ENCODE results near the gene ELOVL7. TPM values are rescaled to one million over a fixed set of nuclear protein-coding genes. Genes with fewer than 3 reads are reported as not detected.

Gene ELOVL7
- total and polyA plus RNA-seq, 2 experiments from 2014 or later = 15.2 to 41.8 TPM

- Histone ChIP-seq H3K4me2 (no peak overlapping the region), H3K9me3 (ENCODE audit: low read depth) (no peaks in the 10 kb centered on the region), H3K9me2 (replicated peaks; ENCODE audit: insufficient read depth) (no peaks in the 10 kb centered on the region), H3K27me3 (no peaks in the 10 kb centered on the region), H3K4me3 (no peak overlapping the region), H3K36me3 (replicated peaks; ENCODE audit: insufficient read depth, low read depth) (no peaks in the 10 kb centered on the region), H3K79me2 (peaks cover 10% of the 10 kb centered on the region), H3K27ac (no peak overlapping the region), H3K4me1 (ENCODE audit: insufficient read depth) (no peaks in the 10 kb centered on the region), H2AFZ (no peak overlapping the region), H4K20me1 (ENCODE audit: insufficient read depth, poor library complexity, severe bottlenecking) (no peaks in the 10 kb centered on the region)
- no peak for DNase-seq (ENCODE audit: low spot score)
- TF ChIP-seq CTCF (IDR thresholded peaks at IDR 0.05; ENCODE audit: poor library complexity) = no peak
- TF ChIP-seq EZH2 (IDR thresholded peaks at IDR 0.05; ENCODE audit: borderline replicate concordance) = no peak
- no peak for TF ChIP-seq EZH2phosphoT487 (IDR thresholded peaks at IDR 0.05; ENCODE audit: low read depth, severe bottlenecking, unreplicated experiment)
Measured at GRCh38 chr5:60826653-60827052, 17.4 kb downstream of the ELOVL7 start.

GRCh38 chr5:60823574-60823973 lies 20.5 kb downstream of the ELOVL7 start:
- Histone ChIP-seq H3K9me2 (replicated peaks; ENCODE audit: insufficient read depth) (no peaks in the 10 kb centered on the region), H2AFZ (no peak overlapping the region), H3K27me3 (no peaks in the 10 kb centered on the region), H3K4me3 (no peak overlapping the region), H3K79me2 (peaks cover 5% of the 10 kb centered on the region), H3K27ac (no peak overlapping the region), H4K20me1 (ENCODE audit: insufficient read depth, poor library complexity, severe bottlenecking) (no peaks in the 10 kb centered on the region), H3K36me3 (replicated peaks; ENCODE audit: insufficient read depth, low read depth) (no peaks in the 10 kb centered on the region), H3K9me3 (ENCODE audit: low read depth) (no peaks in the 10 kb centered on the region), H3K4me1 (ENCODE audit: insufficient read depth) (no peaks in the 10 kb centered on the region), H3K4me2 (no peak overlapping the region)
- WGBS (ENCODE audit: low lambda C conversion rate, missing lambda C conversion rate) = 83% methylated on average over 1 of the region's 1 CpG
- no peak for TF ChIP-seq CTCF (IDR thresholded peaks at IDR 0.05; ENCODE audit: poor library complexity)
- DNase-seq (ENCODE audit: low spot score) = no peak

GRCh38 chr5:60822285-60822556 lies 21.8 kb downstream of the ELOVL7 start:
- Histone ChIP-seq H4K20me1 (ENCODE audit: insufficient read depth, poor library complexity, severe bottlenecking) (no peaks in the 10 kb centered on the region), H3K27ac (no peak overlapping the region), H3K9me2 (replicated peaks; ENCODE audit: insufficient read depth) (no peaks in the 10 kb centered on the region), H3K4me2 (no peak overlapping the region), H2AFZ (no peak overlapping the region), H3K27me3 (no peaks in the 10 kb centered on the region), H3K36me3 (replicated peaks; ENCODE audit: insufficient read depth, low read depth) (no peaks in the 10 kb centered on the region), H3K4me1 (ENCODE audit: insufficient read depth) (no peaks in the 10 kb centered on the region), H3K79me2 (peaks cover 5% of the 10 kb centered on the region), H3K4me3 (no peak overlapping the region), H3K9me3 (ENCODE audit: low read depth) (no peaks in the 10 kb centered on the region)
- TF ChIP-seq CTCF (IDR thresholded peaks at IDR 0.05; ENCODE audit: poor library complexity) (no peak), EZH2 (IDR thresholded peaks at IDR 0.05; ENCODE audit: borderline replicate concordance) (no peak), EZH2phosphoT487 (IDR thresholded peaks at IDR 0.05; ENCODE audit: low read depth, severe bottlenecking, unreplicated experiment) (no peak)
- DNase-seq (ENCODE audit: low spot score) = no peak
- 89% methylated on average over 2 of the region's 2 CpGs for WGBS (ENCODE audit: low lambda C conversion rate, missing lambda C conversion rate)

- H3K27me3 ChIP-seq = no peaks in the 10 kb centered on the region
- 97% methylated on average over 4 of the region's 4 CpGs for WGBS (ENCODE audit: low lambda C conversion rate, missing lambda C conversion rate)
- no peak overlapping the region for H2AFZ ChIP-seq
- no peaks in the 10 kb centered on the region for H3K9me3 ChIP-seq (ENCODE audit: low read depth)
- no peak overlapping the region for H3K4me2 ChIP-seq
- H3K27ac ChIP-seq = no peak overlapping the region
- no peaks in the 10 kb centered on the region for H4K20me1 ChIP-seq (ENCODE audit: insufficient read depth, poor library complexity, severe bottlenecking)
- TF ChIP-seq EZH2 (IDR thresholded peaks at IDR 0.05; ENCODE audit: borderline replicate concordance) = no peak
- no peak for TF ChIP-seq EZH2phosphoT487 (IDR thresholded peaks at IDR 0.05; ENCODE audit: low read depth, severe bottlenecking, unreplicated experiment)
- no peak for TF ChIP-seq CTCF (IDR thresholded peaks at IDR 0.05; ENCODE audit: poor library complexity)
- no peak for DNase-seq (ENCODE audit: low spot score)
- H3K9me2 ChIP-seq (replicated peaks; ENCODE audit: insufficient read depth) = no peaks in the 10 kb centered on the region
- no peak overlapping the region for H3K4me3 ChIP-seq
- H3K4me1 ChIP-seq (ENCODE audit: insufficient read depth) = no peaks in the 10 kb centered on the region
- H3K79me2 ChIP-seq = peaks cover 5% of the 10 kb centered on the region
- H3K36me3 ChIP-seq (replicated peaks; ENCODE audit: insufficient read depth, low read depth) = no peaks in the 10 kb centered on the region
Measured at GRCh38 chr5:60821488-60822284, 22.4 kb downstream of the ELOVL7 start.

Data from hepatocyte (in vitro differentiated cells).